Endodermal cell (in vitro differentiated cells): ENCODE results near the gene NCAPH2. TPM values are rescaled to one million over a fixed set of nuclear protein-coding genes. Genes with fewer than 3 reads are reported as not detected.
A peak's percentile ranks its signal among the peaks of the same experiment; 100 is the strongest.

Experiments
- DNase-seq: peaks from one replicate; pipeline ENCODE4 v3.0.0-alpha.2; 2017
- H3K27ac ChIP-seq: 2 replicates; pipeline ENCODE4 v1.5.1; 2013; ENCODE audit warnings: mild to moderate bottlenecking, low read depth, low read length, moderate library complexity
- H3K27me3 ChIP-seq: 2 replicates; pipeline ENCODE4 v1.6.1; 2013; ENCODE audit warnings: mild to moderate bottlenecking, low read length, moderate library complexity; ENCODE audit not compliant: insufficient read depth, control insufficient read depth, poor library complexity, severe bottlenecking
- H3K36me3 ChIP-seq: 2 replicates; pipeline ENCODE4 v1.7.0; 2013; ENCODE audit warnings: mild to moderate bottlenecking, low read length, moderate library complexity; ENCODE audit not compliant: control insufficient read depth, insufficient read depth
- H3K4me1 ChIP-seq: one replicate; pipeline ENCODE4 v1.7.0; 2013; ENCODE audit warnings: low read length; ENCODE audit not compliant: control insufficient read depth, insufficient read depth
- H3K4me3 ChIP-seq: 2 replicates; pipeline ENCODE4 v1.5.1; 2013; ENCODE audit warnings: mild to moderate bottlenecking, low read length, moderate library complexity
- H3K9ac ChIP-seq: 2 replicates; pipeline ENCODE4 v1.6.1; 2013; ENCODE audit warnings: mild to moderate bottlenecking, low read length, moderate library complexity; ENCODE audit not compliant: poor library complexity, severe bottlenecking; ENCODE audit errors: extremely low read depth
- H3K9me3 ChIP-seq: 2 replicates; pipeline ENCODE4 v1.6.1; 2013; ENCODE audit warnings: mild to moderate bottlenecking, low read length, moderate library complexity; ENCODE audit not compliant: control insufficient read depth
- H3K27ac Mint-ChIP-seq: 2 replicates; pipeline ENCODE4 v1.8.0; 2020; ENCODE audit warnings: mixed read lengths
- H3K27me3 Mint-ChIP-seq: 2 replicates; pipeline ENCODE4 v1.8.0; 2021; ENCODE audit warnings: mild to moderate bottlenecking, mixed read lengths; ENCODE audit not compliant: insufficient read depth
- H3K36me3 Mint-ChIP-seq: 2 replicates; pipeline ENCODE4 v1.8.0; 2020; ENCODE audit warnings: low read depth, mixed read lengths
- H3K4me1 Mint-ChIP-seq: 2 replicates; pipeline ENCODE4 v1.8.0; 2020; ENCODE audit warnings: mixed read lengths
- H3K4me3 Mint-ChIP-seq: 2 replicates; pipeline ENCODE4 v1.8.0; 2020; ENCODE audit warnings: mild to moderate bottlenecking, moderate library complexity, mixed read lengths
- H3K9me3 Mint-ChIP-seq: 2 replicates; pipeline ENCODE4 v1.8.0; 2020; ENCODE audit warnings: mild to moderate bottlenecking, mixed read lengths
- CTCF ChIP-seq: fragments of 200-600 bp; sonication (generic); conservative IDR thresholded peaks from 2 replicates; pipeline ENCODE4 v1.5.0; 2021; ENCODE audit warnings: antibody characterized with exemption, mild to moderate bottlenecking
- WGBS, 2 experiments: methylation state at CpG; one replicate each; pipeline versions ENCODE4 v1.1.5 to v1.1.7; 2013; ENCODE audit warnings: missing lambda C conversion rate in 2 of 2, mixed read lengths in 1 of 2; ENCODE audit not compliant: insufficient coverage in 1 of 2, insufficient read length in 1 of 2; 5-methylcytosine and 5-hydroxymethylcytosine counted together
- total RNA-seq, 2 donors: library from RNA; stranded (reverse); fragmentation: NEBNext Ultra II Directional in 1 of 2; extraction: Animal tissue kit (Norgen Biotek cat#: 25700) in 1 of 2; gene quantifications; 2 replicates in 1 of 2; 3 replicates in 1 of 2; pipeline ENCODE4 v1.2.1, GENCODE V29; 2021

Gene NCAPH2
- total RNA-seq, 2 donors from 2014 or later = 63.3 to 73.1 TPM

GRCh38 chr22:50546326-50547262 is 38.6 kb downstream of the NCAPH2 start:
- Mint-ChIP-seq H3K4me3 (no peak overlapping the region), H3K27me3 (peaks cover 13% of the 10 kb centered on the region), H3K36me3 (no peaks in the 10 kb centered on the region), H3K9me3 (no peaks in the 10 kb centered on the region), H3K4me1 (peaks cover 3% of the 10 kb centered on the region), H3K27ac (no peak overlapping the region)
- Histone ChIP-seq H3K4me3 (no peak overlapping the region), H3K27me3 (peaks cover 14% of the 10 kb centered on the region), H3K27ac (no peak overlapping the region), H3K4me1 (no peaks in the 10 kb centered on the region), H3K9ac (no peak overlapping the region), H3K36me3 (no peaks in the 10 kb centered on the region), H3K9me3 (no peaks in the 10 kb centered on the region)
- DNase-seq = peak; percentile 45
- 95 to 96% methylated on average over 66 to 77 of the region's 78 CpGs for WGBS, 2 experiments
- no peak for TF ChIP-seq CTCF

DNA sequence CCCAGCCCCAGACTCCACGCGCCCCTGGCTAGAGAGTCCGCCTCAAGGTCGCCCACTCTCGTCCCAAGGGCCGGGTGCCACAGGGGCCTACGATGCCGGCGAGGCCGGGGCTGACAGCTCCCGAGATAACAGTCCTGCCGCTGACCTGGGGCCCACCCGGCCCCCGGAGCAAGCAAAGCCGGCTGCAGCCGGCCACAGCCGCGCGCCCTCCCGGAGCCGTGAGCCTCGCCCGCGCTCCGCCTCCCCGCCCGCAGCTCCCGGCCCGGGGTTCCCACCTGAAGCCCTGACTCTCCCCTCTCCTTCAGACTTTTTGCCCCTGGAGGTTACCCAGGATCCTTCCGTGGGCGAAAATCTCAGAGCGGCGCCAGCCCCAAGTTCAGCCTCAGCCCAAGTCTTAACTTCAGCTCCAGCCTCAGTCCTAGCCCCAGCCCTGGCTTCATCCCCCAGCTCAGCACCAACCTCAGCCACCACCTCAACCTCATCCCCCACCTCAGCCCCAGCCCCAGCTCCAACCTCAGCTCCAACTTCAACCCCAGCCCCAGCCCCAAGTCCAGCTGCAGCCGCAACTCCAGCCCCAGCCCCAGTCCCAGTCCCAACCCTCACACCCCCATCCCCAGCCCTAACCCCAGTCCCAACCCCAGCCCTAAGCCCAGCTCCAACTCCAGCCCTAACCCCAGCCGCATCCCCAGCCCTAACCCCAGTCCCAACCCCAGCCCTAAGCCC is 39.4 kb downstream of the NCAPH2 start:
- H3K27ac Mint-ChIP-seq = no peak overlapping the region
- TF ChIP-seq CTCF = no peak
- H3K36me3 Mint-ChIP-seq = no peaks in the 10 kb centered on the region
- H3K4me1 ChIP-seq = no peaks in the 10 kb centered on the region
- DNase-seq = no peak
- peaks cover 3% of the 10 kb centered on the region for H3K4me1 Mint-ChIP-seq
- H3K36me3 ChIP-seq = no peaks in the 10 kb centered on the region
- no peak overlapping the region for H3K4me3 Mint-ChIP-seq
- H3K9me3 ChIP-seq = no peaks in the 10 kb centered on the region
- peaks cover 18% of the 10 kb centered on the region for H3K27me3 Mint-ChIP-seq
- H3K27me3 ChIP-seq = peaks cover 14% of the 10 kb centered on the region
- H3K27ac ChIP-seq = no peak overlapping the region
- no peak overlapping the region for H3K4me3 ChIP-seq
- H3K9ac ChIP-seq = no peak overlapping the region
- WGBS, 2 experiments = 93 to 97% methylated on average over 8 to 35 of the region's 35 CpGs
- no peaks in the 10 kb centered on the region for H3K9me3 Mint-ChIP-seq

DNA sequence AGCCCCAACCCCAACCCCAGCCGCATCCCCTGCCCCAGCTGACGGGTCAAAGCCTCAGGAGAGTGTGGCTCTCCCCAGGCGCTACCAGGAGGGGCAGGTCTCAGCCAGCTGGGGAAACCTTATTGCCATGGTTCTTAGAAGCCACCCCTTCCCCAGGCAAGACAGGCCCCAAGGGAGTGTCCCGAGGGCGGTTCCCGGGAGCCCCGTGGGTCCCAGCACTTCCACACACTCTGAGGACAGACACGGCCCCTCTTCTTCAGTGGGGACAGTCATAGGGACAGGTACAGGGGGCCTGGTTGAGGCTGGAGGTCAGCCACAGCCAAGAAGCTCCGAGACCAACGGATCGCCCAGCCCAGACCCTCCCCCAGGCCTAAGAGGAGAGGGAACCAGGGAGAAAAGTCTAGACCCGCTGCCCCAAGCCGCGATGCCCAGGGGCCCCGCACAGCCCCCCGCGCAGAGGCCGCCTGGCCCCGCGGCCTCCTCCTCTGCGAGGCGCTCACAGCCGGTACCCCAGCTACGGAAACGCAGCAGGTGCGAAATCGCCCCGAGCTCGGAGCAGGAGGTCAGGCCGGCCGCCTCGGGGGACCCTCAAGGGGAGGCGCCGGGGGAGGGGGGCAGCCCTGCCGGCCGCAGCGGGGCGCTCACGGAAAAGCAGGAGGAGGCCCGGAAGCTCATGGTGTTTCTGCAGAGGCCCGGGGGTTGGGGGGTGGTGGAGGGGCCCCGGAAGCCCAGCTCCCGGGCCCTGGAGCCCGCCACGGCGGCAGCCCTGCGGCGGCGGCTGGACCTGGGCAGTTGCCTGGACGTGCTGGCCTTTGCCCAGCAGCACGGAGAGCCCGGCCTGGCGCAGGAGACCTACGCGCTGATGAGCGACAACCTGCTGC is 40.3 kb downstream of the NCAPH2 start:
- peaks cover 3% of the 10 kb centered on the region for H3K4me1 Mint-ChIP-seq
- H3K9me3 Mint-ChIP-seq = no peaks in the 10 kb centered on the region
- peaks cover 18% of the 10 kb centered on the region for H3K27me3 Mint-ChIP-seq
- H3K36me3 Mint-ChIP-seq = no peaks in the 10 kb centered on the region
- WGBS, 2 experiments = 92 to 95% methylated on average over 35 to 56 of the region's 56 CpGs
- no peak for DNase-seq
- no peak overlapping the region for H3K4me3 Mint-ChIP-seq
- Histone ChIP-seq H3K9me3 (no peaks in the 10 kb centered on the region), H3K4me1 (no peaks in the 10 kb centered on the region), H3K4me3 (no peak overlapping the region), H3K36me3 (no peaks in the 10 kb centered on the region), H3K27me3 (peaks cover 14% of the 10 kb centered on the region), H3K27ac (no peak overlapping the region), H3K9ac (no peak overlapping the region)
- H3K27ac Mint-ChIP-seq = no peak overlapping the region
- no peak for TF ChIP-seq CTCF
